ENCODE data around the gene RIPOR2. TPM values are rescaled to one million over a fixed set of nuclear protein-coding genes. Genes with fewer than 3 reads are reported as not detected.

The RIPOR2 gene
- polyA plus RNA-seq, 3 donors from 2014 or later: 262 to 392 (median 334) TPM

- Mint-ChIP-seq H3K27me3 (ENCODE audit: low read depth in 3 of 3) (no peaks in the 10 kb centered on the region), H3K4me1 (peaks cover 46 to 72% of the 10 kb centered on the region in 2 donors), H3K27ac (peak overlapping the region; percentile 47 to 82 (median 69)), H3K4me3 (no peak overlapping the region), H3K9me3 (peaks cover 0 to 4% (median 0%) of the 10 kb centered on the region in 6 donors), H3K36me3 (peaks cover 32 to 79% (median 43%) of the 10 kb centered on the region in 3 donors)
- DNase-seq: no peak
These were observed 63.0 kb downstream of the RIPOR2 start for GRCh38 chr6:24872779-24873178.

DNA sequence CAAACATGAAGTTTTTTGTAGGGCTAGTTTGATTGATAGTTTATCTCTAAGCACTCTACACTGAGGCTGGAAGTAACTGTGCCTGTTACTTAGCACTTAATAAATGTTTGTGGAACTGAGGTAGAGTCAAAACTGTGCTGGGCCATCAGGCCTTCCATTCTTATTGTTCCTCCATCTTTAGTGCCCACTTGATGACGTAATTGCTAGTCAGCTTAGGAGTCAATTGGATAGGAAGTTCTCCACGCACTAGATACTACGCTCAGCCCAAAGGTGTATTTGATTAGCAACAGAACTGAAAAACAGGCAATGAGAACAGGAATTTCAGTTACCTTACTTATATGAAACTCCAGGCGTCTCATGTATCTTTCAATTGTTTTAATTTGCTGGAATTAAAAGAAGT lies 67.0 kb downstream of the RIPOR2 start:
- Mint-ChIP-seq H3K4me1 (peaks cover 30 to 69% of the 10 kb centered on the region in 2 donors), H3K9me3 (no peaks in the 10 kb centered on the region), H3K27me3 (ENCODE audit: low read depth in 3 of 3) (no peaks in the 10 kb centered on the region), H3K4me3 (no peak overlapping the region), H3K27ac (peak overlapping the region in 5 of 6 donors; percentile 62 to 91 (median 72)), H3K36me3 (peaks cover 25 to 66% (median 37%) of the 10 kb centered on the region in 3 donors)
- no peak for DNase-seq

DNA sequence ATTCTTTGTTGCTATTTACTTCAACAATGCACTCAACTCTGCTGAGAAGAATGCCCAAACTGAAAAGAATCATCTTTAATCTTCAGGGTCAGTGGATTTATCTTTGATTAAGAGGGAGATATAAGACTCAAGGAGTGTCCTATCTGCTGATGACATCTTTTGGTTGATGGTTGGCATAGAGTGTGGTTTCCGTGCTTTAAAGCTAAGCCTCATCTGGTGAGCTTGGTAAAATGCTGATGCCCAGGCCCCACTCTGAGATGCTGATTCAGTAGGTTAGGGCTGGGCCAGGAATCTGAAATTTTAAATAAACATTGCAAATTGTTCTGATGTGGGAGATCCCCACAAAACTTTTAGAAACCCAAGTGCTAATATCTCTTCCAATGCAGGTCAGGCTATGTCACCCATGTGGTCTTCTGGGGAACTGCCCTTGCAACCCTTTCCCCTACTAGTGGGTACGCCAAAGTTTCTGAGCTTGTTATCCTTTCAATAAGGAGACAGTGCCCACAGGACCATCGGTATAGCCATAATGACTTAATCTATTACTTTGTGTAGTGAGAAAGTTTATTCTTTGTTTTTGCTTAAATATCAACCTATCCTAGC lies 68.6 kb downstream of the RIPOR2 start:
- no peak overlapping the region for H3K4me3 Mint-ChIP-seq
- no peak for DNase-seq
- no peaks in the 10 kb centered on the region for H3K9me3 Mint-ChIP-seq
- H3K27ac Mint-ChIP-seq: peak overlapping the region; percentile 40 to 77 (median 72)
- H3K4me1 Mint-ChIP-seq: peaks cover 40 to 69% of the 10 kb centered on the region in 2 donors
- H3K27me3 Mint-ChIP-seq (ENCODE audit: low read depth in 3 of 3): no peaks in the 10 kb centered on the region
- peaks cover 25 to 62% (median 28%) of the 10 kb centered on the region in 3 donors for H3K36me3 Mint-ChIP-seq

- Mint-ChIP-seq H3K4me1 (peaks cover 57 to 80% of the 10 kb centered on the region in 2 donors), H3K9me3 (no peaks in the 10 kb centered on the region), H3K27ac (peak overlapping the region in 5 of 6 donors; percentile 12 to 75 (median 68)), H3K27me3 (ENCODE audit: low read depth in 3 of 3) (no peaks in the 10 kb centered on the region), H3K4me3 (no peak overlapping the region), H3K36me3 (peaks cover 31 to 62% (median 41%) of the 10 kb centered on the region in 3 donors)
- DNase-seq: no peak
These were observed 70.6 kb downstream of the RIPOR2 start for GRCh38 chr6:24865161-24865560.

GRCh38 chr6:24864343-24864742 lies 71.4 kb downstream of the RIPOR2 start:
- DNase-seq: no peak
- Mint-ChIP-seq H3K4me1 (peaks cover 65 to 88% of the 10 kb centered on the region in 2 donors), H3K36me3 (peaks cover 31 to 70% (median 48%) of the 10 kb centered on the region in 3 donors), H3K4me3 (no peak overlapping the region), H3K9me3 (no peaks in the 10 kb centered on the region), H3K27ac (peak overlapping the region; percentile 51 to 75 (median 68)), H3K27me3 (ENCODE audit: low read depth in 3 of 3) (peaks cover 0 to under 1% (median 0%) of the 10 kb centered on the region in 3 donors)

- Mint-ChIP-seq H3K27me3 (ENCODE audit: low read depth in 3 of 3) (peaks cover 0 to 4% (median 0%) of the 10 kb centered on the region in 3 donors), H3K4me3 (peak overlapping the region in 2 of 5 donors; percentile 1 to 2), H3K27ac (peak overlapping the region; percentile 13 to 97 (median 88)), H3K36me3 (peaks cover 30 to 72% (median 63%) of the 10 kb centered on the region in 3 donors), H3K4me1 (peaks cover 75 to 94% of the 10 kb centered on the region in 2 donors), H3K9me3 (no peaks in the 10 kb centered on the region)
- DNase-seq: no peak
These were observed 73.8 kb downstream of the RIPOR2 start for GRCh38 chr6:24861934-24862333.

DNA sequence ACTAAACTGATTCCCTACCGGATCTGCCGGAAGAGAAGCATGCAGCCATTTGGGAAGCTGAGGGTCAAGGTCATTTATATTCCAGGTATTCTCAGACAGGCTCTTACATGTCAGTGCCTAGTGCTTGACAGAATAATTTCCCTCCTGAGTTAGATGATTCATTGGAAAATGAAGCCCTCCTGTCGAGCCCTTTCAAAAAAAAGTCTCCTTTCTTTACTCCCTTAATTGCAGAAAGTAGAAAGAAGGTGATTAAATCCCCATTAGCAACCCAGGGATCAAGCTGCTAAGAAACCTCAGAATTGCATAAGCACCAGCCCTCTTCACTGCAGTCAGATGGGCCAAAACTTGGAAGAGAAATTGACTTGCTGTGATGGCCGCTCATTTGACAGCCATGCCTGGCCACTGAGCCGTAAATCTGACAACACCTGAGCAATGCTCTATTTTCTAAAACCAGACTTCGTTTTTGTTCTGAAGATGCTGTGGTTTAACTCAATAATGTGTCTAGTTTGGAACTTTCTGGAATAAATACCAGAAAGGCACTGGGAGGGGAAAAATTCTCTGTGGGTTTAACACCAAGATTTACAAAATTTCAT lies 76.1 kb downstream of the RIPOR2 start:
- Mint-ChIP-seq H3K4me3 (peak overlapping the region in 2 of 5 donors; percentile 69 to 79), H3K9me3 (no peaks in the 10 kb centered on the region), H3K36me3 (peaks cover 22 to 70% (median 65%) of the 10 kb centered on the region in 3 donors), H3K27ac (peak overlapping the region; percentile 89 to 97 (median 94)), H3K27me3 (ENCODE audit: low read depth in 3 of 3) (peaks cover 0 to 8% (median 0%) of the 10 kb centered on the region in 3 donors), H3K4me1 (peaks cover 82 to 93% of the 10 kb centered on the region in 2 donors)
- no peak for DNase-seq

DNA sequence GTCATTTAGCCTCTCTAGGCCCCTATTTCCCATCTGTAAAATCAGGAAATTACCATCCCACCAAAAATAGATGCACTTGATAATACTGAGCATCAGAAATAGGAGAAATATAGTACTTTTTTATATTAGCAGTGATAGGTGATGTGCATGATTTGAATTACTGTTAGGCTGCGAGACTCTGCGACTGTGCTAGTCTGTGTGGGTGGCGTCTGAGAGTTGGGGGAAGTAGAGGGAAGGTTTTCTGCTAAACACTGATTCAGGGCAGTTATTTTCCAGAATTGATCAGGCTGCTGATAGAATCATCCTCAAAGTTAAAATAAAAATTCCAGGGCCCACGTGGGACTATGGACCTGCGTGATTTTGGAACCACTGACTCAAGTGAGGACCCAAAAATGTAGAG lies 76.6 kb downstream of the RIPOR2 start:
- H3K27me3 Mint-ChIP-seq (ENCODE audit: low read depth in 3 of 3): peaks cover 0 to 8% (median 0%) of the 10 kb centered on the region in 3 donors
- H3K4me3 Mint-ChIP-seq: peak overlapping the region; percentile 67 to 79 (median 77)
- peak overlapping the region; percentile 89 to 97 (median 94) for H3K27ac Mint-ChIP-seq
- no peak for DNase-seq
- H3K4me1 Mint-ChIP-seq: peaks cover 79 to 87% of the 10 kb centered on the region in 2 donors
- no peaks in the 10 kb centered on the region for H3K9me3 Mint-ChIP-seq
- peaks cover 17 to 65% (median 60%) of the 10 kb centered on the region in 3 donors for H3K36me3 Mint-ChIP-seq

DNA sequence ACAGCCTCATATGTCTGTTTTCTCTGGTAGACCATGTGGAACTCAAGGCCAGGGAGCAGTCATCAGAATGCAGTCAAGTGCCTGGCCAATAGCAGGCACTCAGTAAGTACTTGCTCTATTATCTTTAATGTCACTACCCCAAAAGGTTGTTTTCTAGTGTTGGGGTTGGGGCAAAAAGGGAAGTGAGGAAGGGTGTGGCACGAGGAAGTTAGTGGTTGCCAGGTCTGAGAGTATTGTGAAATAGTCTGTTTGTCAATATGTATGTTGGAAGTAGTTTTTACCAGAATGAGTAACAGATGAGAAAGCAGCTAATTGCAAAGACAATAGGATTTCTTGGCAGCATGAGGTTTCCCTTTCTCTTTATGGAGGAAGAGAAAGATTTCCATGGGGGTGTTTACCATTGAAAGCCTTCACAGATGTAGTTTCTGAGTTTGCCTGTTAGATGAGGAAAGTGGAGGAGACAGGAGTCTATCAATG lies 77.5 kb downstream of the RIPOR2 start:
- Mint-ChIP-seq H3K4me1 (peaks cover 78 to 80% of the 10 kb centered on the region in 2 donors), H3K9me3 (no peaks in the 10 kb centered on the region), H3K27ac (peak overlapping the region; percentile 89 to 97 (median 94)), H3K4me3 (peak overlapping the region; percentile 67 to 79 (median 77)), H3K36me3 (peaks cover 17 to 64% (median 57%) of the 10 kb centered on the region in 3 donors), H3K27me3 (ENCODE audit: low read depth in 3 of 3) (peaks cover 0 to 8% (median 0%) of the 10 kb centered on the region in 3 donors)
- DNase-seq: peak; percentile 33 to 40 (median 34)

DNA sequence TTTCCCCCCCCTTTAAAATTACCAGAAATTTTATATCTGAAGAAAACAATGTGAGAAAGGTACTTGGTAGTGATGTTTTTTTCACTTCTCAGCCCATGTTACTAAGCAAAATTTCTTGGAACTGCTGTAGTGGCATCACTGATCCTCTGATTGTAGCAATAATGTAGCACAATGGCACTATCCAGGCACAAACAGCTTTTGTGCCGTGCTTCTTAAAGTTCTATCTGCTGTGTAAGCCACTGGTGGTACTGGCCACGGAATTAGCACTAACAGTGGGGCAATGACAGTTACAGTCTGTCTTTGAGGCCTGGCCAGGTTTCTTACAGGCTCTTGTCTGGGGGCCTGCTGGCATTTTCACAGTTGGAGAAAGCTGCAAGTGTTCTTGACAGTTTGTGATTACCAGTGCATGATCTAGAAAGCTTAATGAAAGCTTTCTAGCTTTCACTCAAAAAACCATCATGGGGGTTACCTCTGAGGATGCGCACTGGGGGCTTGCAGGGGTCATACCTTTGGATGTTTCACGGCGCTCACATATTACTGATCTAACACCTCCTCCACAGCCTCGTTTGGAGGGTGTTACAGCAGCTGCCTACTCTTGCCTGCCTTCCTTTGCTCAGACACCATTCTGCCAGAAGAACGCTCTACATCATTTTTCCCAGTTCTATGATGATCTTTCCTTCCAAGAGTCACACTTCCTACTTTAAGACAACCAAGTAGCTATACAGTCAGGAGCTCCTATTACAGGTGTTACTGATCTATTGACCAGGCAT lies 78.7 kb downstream of the RIPOR2 start:
- peak overlapping the region; percentile 89 to 97 (median 94) for H3K27ac Mint-ChIP-seq
- H3K4me1 Mint-ChIP-seq: peaks cover 67 to 69% of the 10 kb centered on the region in 2 donors
- peaks cover 17 to 65% (median 65%) of the 10 kb centered on the region in 3 donors for H3K36me3 Mint-ChIP-seq
- peak overlapping the region; percentile 67 to 79 (median 77) for H3K4me3 Mint-ChIP-seq
- H3K27me3 Mint-ChIP-seq (ENCODE audit: low read depth in 3 of 3): peaks cover 0 to 8% (median 0%) of the 10 kb centered on the region in 3 donors
- DNase-seq: peak in 1 of 3 donors; percentile 16
- no peaks in the 10 kb centered on the region for H3K9me3 Mint-ChIP-seq

DNA sequence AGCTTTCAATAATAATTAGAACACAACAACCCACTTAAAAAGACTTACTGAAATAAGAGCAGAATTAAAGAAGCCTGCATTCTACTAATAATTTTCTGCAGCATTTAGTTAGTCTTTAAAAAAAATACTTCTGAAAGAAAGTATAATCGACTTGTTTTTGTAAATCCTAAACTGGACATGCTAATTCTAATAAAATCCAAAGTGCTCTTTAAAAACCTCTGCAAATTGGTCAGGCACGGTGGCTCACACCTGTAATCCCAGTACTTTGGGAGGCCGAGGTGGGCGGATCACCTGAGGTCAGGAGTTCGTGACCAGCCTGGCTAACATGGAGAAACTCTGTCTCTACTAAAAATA lies 79.5 kb downstream of the RIPOR2 start:
- Mint-ChIP-seq H3K4me1 (peaks cover 58 to 60% of the 10 kb centered on the region in 2 donors), H3K27ac (peak overlapping the region; percentile 83 to 97 (median 92)), H3K4me3 (peak overlapping the region in 4 of 5 donors; percentile 6 to 59 (median 26)), H3K36me3 (peaks cover 17 to 69% (median 64%) of the 10 kb centered on the region in 3 donors), H3K27me3 (ENCODE audit: low read depth in 3 of 3) (peaks cover 0 to 8% (median 0%) of the 10 kb centered on the region in 3 donors), H3K9me3 (no peaks in the 10 kb centered on the region)
- no peak for DNase-seq

GRCh38 chr6:24855395-24856245 lies 80.1 kb downstream of the RIPOR2 start:
- Mint-ChIP-seq H3K4me1 (peaks cover 52 to 54% of the 10 kb centered on the region in 2 donors), H3K27ac (peak overlapping the region; percentile 83 to 97 (median 92)), H3K9me3 (no peaks in the 10 kb centered on the region), H3K27me3 (ENCODE audit: low read depth in 3 of 3) (peaks cover 0 to 8% (median 3%) of the 10 kb centered on the region in 3 donors), H3K36me3 (peaks cover 14 to 69% (median 58%) of the 10 kb centered on the region in 3 donors), H3K4me3 (peak overlapping the region in 4 of 5 donors; percentile 6 to 59 (median 26))
- DNase-seq: peak; percentile 66 to 75 (median 74)

Data from immature natural killer cell (primary cell).